Fibroblast of mammary gland (primary cell): ENCODE results near the gene PIWIL1.

Experiments
- DNase-seq: peaks from one replicate; pipeline ENCODE4 v3.0.0-alpha.2; 2010; ENCODE audit warnings: low read depth
- H3K4me3 ChIP-seq: 2 replicates; pipeline ENCODE4 v1.5.1; 2011; ENCODE audit warnings: low read depth, mild to moderate bottlenecking, low read length, moderate library complexity; ENCODE audit not compliant: control insufficient read depth
- CTCF ChIP-seq: conservative IDR thresholded peaks from 2 replicates; pipeline ENCODE4 v1.5.1; 2011; ENCODE audit warnings: low read depth, low read length, inconsistent platforms; ENCODE audit not compliant: control insufficient read depth, insufficient read depth

Gene PIWIL1

GRCh38 chr12:130337488-130338303 lies at the start of gene PIWIL1:
Gene PIWIL1 (plus strand): TSS chr12:130337887. CDS start chr12:130342592, 4,705 bp downstream.
- TF ChIP-seq CTCF: no peak
- H3K4me3 ChIP-seq: no peak within 1 kb of the TSS
- no peak for DNase-seq

- TF ChIP-seq CTCF: no peak
- no peak for DNase-seq
- no peak overlapping the region for H3K4me3 ChIP-seq
Measured at GRCh38 chr12:130288206-130288605, 49.5 kb upstream of the PIWIL1 start.

- H3K4me3 ChIP-seq: no peak overlapping the region
- DNase-seq: no peak
- no peak for TF ChIP-seq CTCF
Measured at GRCh38 chr12:130288691-130289090, 49.0 kb upstream of the PIWIL1 start.

GRCh38 chr12:130290114-130290513 lies 47.6 kb upstream of the PIWIL1 start:
- no peak overlapping the region for H3K4me3 ChIP-seq
- no peak for TF ChIP-seq CTCF
- DNase-seq: no peak

- no peak overlapping the region for H3K4me3 ChIP-seq
- TF ChIP-seq CTCF: no peak
- DNase-seq: no peak
Measured at GRCh38 chr12:130298322-130299021, 39.2 kb upstream of the PIWIL1 start.

- DNase-seq: no peak
- H3K4me3 ChIP-seq: no peak overlapping the region
- no peak for TF ChIP-seq CTCF
Measured at GRCh38 chr12:130299574-130299973, 38.1 kb upstream of the PIWIL1 start.
